HepG2 (cell line): ENCODE results near the gene FMO3. TPM values are rescaled to one million over a fixed set of nuclear protein-coding genes. Genes with fewer than 3 reads are reported as not detected.

Experiments
- BATF2 ChIP-seq: sonication (generic); formaldehyde crosslinking; IDR thresholded peaks from 2 replicates; pipeline ENCODE4 v1.8.0; 2022; ENCODE audit warnings: mild to moderate bottlenecking, missing genetic modification reagents, moderate library complexity
- DR1 ChIP-seq: sonication (generic); formaldehyde crosslinking; IDR thresholded peaks from 2 replicates; pipeline ENCODE4 v1.8.0; 2021; ENCODE audit warnings: mild to moderate bottlenecking, missing genetic modification reagents, inconsistent platforms
- ERF ChIP-seq: IDR thresholded peaks from 2 replicates; pipeline ENCODE4 v1.6.1; 2018; ENCODE audit warnings: missing biosample characterization, missing genetic modification reagents
- GABPB1 ChIP-seq: IDR thresholded peaks from 2 replicates; pipeline ENCODE4 v1.6.1; 2016; ENCODE audit warnings: mild to moderate bottlenecking, missing genetic modification reagents, moderate library complexity, missing compliant biosample characterization
- GMEB1 ChIP-seq: sonication (generic); formaldehyde crosslinking; IDR thresholded peaks from 2 replicates; pipeline ENCODE4 v1.5.1; 2020; ENCODE audit warnings: missing genetic modification reagents, mild to moderate bottlenecking, borderline replicate concordance
- TARDBP ChIP-seq: sonication (generic); formaldehyde crosslinking; IDR thresholded peaks from 2 replicates; pipeline ENCODE4 v1.8.0; 2022; ENCODE audit warnings: mild to moderate bottlenecking, missing genetic modification reagents
- TFDP1 ChIP-seq: IDR thresholded peaks from 2 replicates; pipeline ENCODE4 v1.6.1; 2016; ENCODE audit warnings: missing compliant biosample characterization, missing genetic modification reagents, borderline replicate concordance
- TRIM24 ChIP-seq: sonication (generic); formaldehyde crosslinking; IDR thresholded peaks from 2 replicates; pipeline ENCODE4 v1.8.0; 2022; ENCODE audit warnings: mild to moderate bottlenecking, missing genetic modification reagents
- ZBTB2 ChIP-seq: sonication (generic); formaldehyde crosslinking; IDR thresholded peaks from 2 replicates; pipeline ENCODE4 v1.8.0; 2022; ENCODE audit warnings: low read depth, missing genetic modification reagents
- ZNF460 ChIP-seq: sonication (generic); formaldehyde crosslinking; IDR thresholded peaks from 2 replicates; pipeline ENCODE4 v1.5.1; 2020; ENCODE audit warnings: missing genetic modification reagents, mild to moderate bottlenecking, borderline replicate concordance
- ZNF512 ChIP-seq: sonication (generic); formaldehyde crosslinking; IDR thresholded peaks from 2 replicates; pipeline ENCODE4 v1.4.0; 2020; ENCODE audit warnings: mild to moderate bottlenecking, missing genetic modification reagents
- ZNF646 ChIP-seq: sonication (generic); formaldehyde crosslinking; IDR thresholded peaks from 2 replicates; pipeline ENCODE4 v1.9.0; 2021; ENCODE audit warnings: mild to moderate bottlenecking, missing genetic modification reagents
- ZNF674 ChIP-seq: sonication (generic); formaldehyde crosslinking; IDR thresholded peaks from 2 replicates; pipeline ENCODE4 v1.5.0; 2020; ENCODE audit warnings: low read depth, mild to moderate bottlenecking, missing genetic modification reagents
- ZNF761 ChIP-seq: sonication (generic); formaldehyde crosslinking; conservative IDR thresholded peaks from 2 replicates; pipeline ENCODE4 v1.4.0; 2020; ENCODE audit warnings: mild to moderate bottlenecking, missing genetic modification reagents
- ZSCAN9 ChIP-seq: IDR thresholded peaks from 2 replicates; pipeline ENCODE4 v1.6.1; 2016; ENCODE audit warnings: borderline replicate concordance
- polyA plus RNA-seq, 8 experiments: library from polyadenylated mRNA; depleted of rRNA in 3 of 8; stranded (reverse) in 7 of 8; unstranded in 1 of 8; fragments of >200 nt; fragmentation: Illumina TruSeq in 4 of 8; extraction: Trizol in 4 of 8; gene quantifications; 2 replicates each; pipeline versions ENCODE4 v1.2.1 to v1.2.3, GENCODE V29; 2011 to 2016; ENCODE audit warnings: low read depth in 4 of 8, missing spikeins in 1 of 8, mixed read lengths in 1 of 8; ENCODE audit not compliant: insufficient read depth in 1 of 8
- total RNA-seq, 5 experiments: library from RNA; depleted of rRNA; stranded (reverse); fragments of >200 nt; fragmentation: Illumina TruSeq; extraction: Trizol; gene quantifications; 2 replicates each; pipeline ENCODE4 v1.2.3, GENCODE V29; 2016; ENCODE audit warnings: low read depth in 1 of 5

Gene FMO3
- total and polyA plus RNA-seq, 2 of the 13 experiments (the other 11 are each of a cell fraction or from before 2014, with no cell fraction given) = not detected

- TF ChIP-seq ZBTB2 (CRISPR knock-in tag) = no peak
- TF ChIP-seq GABPB1 = 0 out of 2 replicates have a peak, but pooled peaks have one; percentile 15
- TF ChIP-seq ZNF512 (CRISPR knock-in tag) = no peak
- TF ChIP-seq TRIM24 (CRISPR knock-in tag) = 0 out of 2 replicates have a peak, but pooled peaks have one; percentile 38
- TF ChIP-seq ZNF761 (CRISPR knock-in tag) = no peak
- TF ChIP-seq ERF (CRISPR knock-in tag) = no peak
- no peak for TF ChIP-seq DR1
- peak; percentile 37; the same call in 1 of the 2 replicates for TF ChIP-seq TFDP1 (CRISPR knock-in tag)
- no peak for TF ChIP-seq ZNF674
- peak; percentile 61; the same call in 1 of the 2 replicates for TF ChIP-seq ZNF646 (CRISPR knock-in tag)
- no peak for TF ChIP-seq TARDBP (CRISPR knock-in tag)
- TF ChIP-seq GMEB1 (CRISPR knock-in tag) = no peak
- no peak for TF ChIP-seq ZNF460
- 0 out of 2 replicates have a peak, but pooled peaks have one; percentile 35 for TF ChIP-seq ZSCAN9
- no peak for TF ChIP-seq BATF2 (CRISPR knock-in tag)
Measured at GRCh38 chr1:171141688-171142415, 51.1 kb downstream of the FMO3 start (continued).
